Testis (tissue), 3 donors: Measurements from ENCODE around the gene ACSF2. TPM values are rescaled to one million over a fixed set of nuclear protein-coding genes. Genes with fewer than 3 reads are reported as not detected.

ENCODE experiments used
- polyA plus RNA-seq: library from polyadenylated mRNA; stranded (reverse); fragments of 350-450 nt; fragmentation: Illumina TruSeq; extraction: RNeasy Lipid Tissue Mini Kit (QIAGEN cat#74804); gene quantifications from one replicate; pipeline ENCODE4 v1.2.3, GENCODE V29; 2014; ENCODE audit warnings: low read depth, low replicate concordance; ENCODE audit not compliant: insufficient read depth
- small RNA-seq, 2 donors: library from RNA; depleted of rRNA; stranded (forward); fragments of <200 nt; gene quantifications; one replicate each; pipeline ENCODE3, GENCODE V24; 2016
- total RNA-seq, 2 donors: library from RNA; depleted of rRNA; stranded (reverse); fragments of >200 nt; gene quantifications; one replicate each; pipeline ENCODE4 v1.2.3, GENCODE V29; 2016

ACSF2 gene
- total and polyA plus RNA-seq, 3 donors from 2014 or later, result 37.7 to 60.1 (median 39.4) TPM

Small RNAs within 50 kb of the gene (small RNA-seq; reads per million reads assigned to genes)
- gene RF00019, result 0 reads per million in 2 donors

Other genes with a start within 250 kb of the ACSF2 start
- gene COL1A1, start 224.6 kb upstream of the ACSF2 start, total RNA-seq, result 10 to 100 TPM; 32.5 to 35.1 TPM
- gene COL1A1, start 224.6 kb upstream of the ACSF2 start, polyA plus RNA-seq, result 557 TPM
- gene TMEM92, start 151.8 kb upstream of the ACSF2 start, total RNA-seq, result 1 to 10 TPM in 1 of 2 donors, under 1 TPM in 1; 0.93 to 1.5 TPM
- 0.44 TPM for gene TMEM92, start 151.8 kb upstream of the ACSF2 start, polyA plus RNA-seq
- 10 to 100 TPM; 37.6 to 47.4 TPM for gene XYLT2, start 80.1 kb upstream of the ACSF2 start, total RNA-seq
- gene XYLT2, start 80.1 kb upstream of the ACSF2 start, polyA plus RNA-seq, result 44.1 TPM
- 10 to 100 TPM; 54.5 to 69.1 TPM for gene MRPL27, start 53.0 kb upstream of the ACSF2 start, total RNA-seq
- 65.1 TPM for gene MRPL27, start 53.0 kb upstream of the ACSF2 start, polyA plus RNA-seq
- gene EME1, start 53.0 kb upstream of the ACSF2 start, total RNA-seq, result 10 to 100 TPM; 15.6 to 19.3 TPM
- 22.8 TPM for gene EME1, start 53.0 kb upstream of the ACSF2 start, polyA plus RNA-seq
- 10 to 100 TPM; 56.0 to 62.2 TPM for gene LRRC59, start 28.7 kb upstream of the ACSF2 start, total RNA-seq
- gene LRRC59, start 28.7 kb upstream of the ACSF2 start, polyA plus RNA-seq, result 74.4 TPM
- under 1 TPM; 0.79 to 0.81 TPM for gene CHAD, start 42.7 kb downstream of the ACSF2 start, total RNA-seq
- 2.9 TPM for gene CHAD, start 42.7 kb downstream of the ACSF2 start, polyA plus RNA-seq
- 10 to 100 TPM; 35.7 to 38.0 TPM for gene RSAD1, start 52.6 kb downstream of the ACSF2 start, total RNA-seq
- 25.3 TPM for gene RSAD1, start 52.6 kb downstream of the ACSF2 start, polyA plus RNA-seq
- 10 to 100 TPM; 75.9 to 91.7 TPM for gene MYCBPAP, start 82.2 kb downstream of the ACSF2 start, total RNA-seq
- gene MYCBPAP, start 82.2 kb downstream of the ACSF2 start, polyA plus RNA-seq, result 315 TPM
- gene EPN3, start 106.5 kb downstream of the ACSF2 start, total RNA-seq, result 1 to 10 TPM; 4.9 to 6.3 TPM
- gene EPN3, start 106.5 kb downstream of the ACSF2 start, polyA plus RNA-seq, result 6.3 TPM
- gene SPATA20, start 121.0 kb downstream of the ACSF2 start, total RNA-seq, result 100 to 1,000 TPM; 207 to 338 TPM
- 264 TPM for gene SPATA20, start 121.0 kb downstream of the ACSF2 start, polyA plus RNA-seq
- 1 to 10 TPM; 1.3 to 1.7 TPM for gene CACNA1G, start 134.5 kb downstream of the ACSF2 start, total RNA-seq
- 1.7 TPM for gene CACNA1G, start 134.5 kb downstream of the ACSF2 start, polyA plus RNA-seq
- gene ABCC3, start 208.7 kb downstream of the ACSF2 start, total RNA-seq, result 10 to 100 TPM in 1 of 2 donors, 1 to 10 TPM in 1; 10.0 to 12.1 TPM
- gene ABCC3, start 208.7 kb downstream of the ACSF2 start, polyA plus RNA-seq, result 15.4 TPM